ENCODE measurements around the gene COL2A1. TPM values are rescaled to one million over a fixed set of nuclear protein-coding genes. Genes with fewer than 3 reads are reported as not detected.

COL2A1 gene
- total RNA-seq, 4 donors from 2014 or later = 0.15 to 1.9 TPM; not detected in 2

DNA sequence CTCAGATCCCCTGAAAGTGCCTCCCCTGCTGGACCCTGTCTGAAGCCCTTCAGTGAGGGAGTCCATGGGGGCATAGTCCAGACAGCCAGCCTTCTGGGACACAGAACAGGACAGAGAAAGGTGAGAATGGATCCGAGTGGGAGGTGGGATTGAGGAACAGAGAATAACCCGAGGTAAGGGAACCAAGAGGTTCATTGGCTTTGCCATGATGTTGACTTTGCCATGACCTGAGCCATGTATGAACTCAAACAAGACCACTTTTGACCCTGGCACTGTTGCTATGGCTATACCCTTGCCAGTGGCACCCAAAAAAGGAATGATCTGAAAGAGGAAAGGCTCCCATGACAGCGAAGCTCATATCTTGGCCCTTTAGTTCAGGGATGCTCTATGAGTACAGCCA, 76.9 kb downstream of the COL2A1 start:
- intact Hi-C loops (cut with DNase I; ENCODE audit: low total_unique reads) = no loop called here
- Histone ChIP-seq H3K36me3 (no peaks in the 10 kb centered on the region), H3K4me3 (no peak overlapping the region), H3K9me3 (no peaks in the 10 kb centered on the region), H3K27me3 (no peaks in the 10 kb centered on the region), H3K4me1 (no peaks in the 10 kb centered on the region), H3K27ac (no peak overlapping the region)
- no peak for DNase-seq
- TF ChIP-seq POLR2A (IDR thresholded peaks at IDR 0.05) = no peak
- TF ChIP-seq, protein P1, sequence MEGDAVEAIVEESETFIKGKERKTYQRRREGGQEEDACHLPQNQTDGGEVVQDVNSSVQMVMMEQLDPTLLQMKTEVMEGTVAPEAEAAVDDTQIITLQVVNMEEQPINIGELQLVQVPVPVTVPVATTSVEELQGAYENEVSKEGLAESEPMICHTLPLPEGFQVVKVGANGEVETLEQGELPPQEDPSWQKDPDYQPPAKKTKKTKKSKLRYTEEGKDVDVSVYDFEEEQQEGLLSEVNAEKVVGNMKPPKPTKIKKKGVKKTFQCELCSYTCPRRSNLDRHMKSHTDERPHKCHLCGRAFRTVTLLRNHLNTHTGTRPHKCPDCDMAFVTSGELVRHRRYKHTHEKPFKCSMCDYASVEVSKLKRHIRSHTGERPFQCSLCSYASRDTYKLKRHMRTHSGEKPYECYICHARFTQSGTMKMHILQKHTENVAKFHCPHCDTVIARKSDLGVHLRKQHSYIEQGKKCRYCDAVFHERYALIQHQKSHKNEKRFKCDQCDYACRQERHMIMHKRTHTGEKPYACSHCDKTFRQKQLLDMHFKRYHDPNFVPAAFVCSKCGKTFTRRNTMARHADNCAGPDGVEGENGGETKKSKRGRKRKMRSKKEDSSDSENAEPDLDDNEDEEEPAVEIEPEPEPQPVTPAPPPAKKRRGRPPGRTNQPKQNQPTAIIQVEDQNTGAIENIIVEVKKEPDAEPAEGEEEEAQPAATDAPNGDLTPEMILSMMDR (IDR thresholded peaks at IDR 0.05) = no peak

Other genes with a start within 250 kb of the COL2A1 start
- gene RAPGEF3, start 245.6 kb downstream of the COL2A1 start, total RNA-seq = 100 to 1,000 TPM in 1 of 4 donors, 10 to 100 TPM in 3; 13.5 to 105 (median 48.7) TPM
- gene SLC48A1, start 231.2 kb downstream of the COL2A1 start, total RNA-seq = 10 to 100 TPM in 3 of 4 donors, 1 to 10 TPM in 1; 1.3 to 50.5 (median 15.4) TPM
- gene HDAC7, start 184.6 kb downstream of the COL2A1 start, total RNA-seq = 100 to 1,000 TPM in 1 of 4 donors, 10 to 100 TPM in 3; 33.0 to 191 (median 42.5) TPM
- 1 to 10 TPM in 1 of 4 donors, under 1 TPM in 3; 0.26 to 2.0 (median 0.49) TPM for gene VDR, start 99.5 kb downstream of the COL2A1 start, total RNA-seq
- 100 to 1,000 TPM in 1 of 4 donors, 10 to 100 TPM in 3; 54.9 to 157 (median 77.6) TPM for gene TMEM106C, start 40.9 kb downstream of the COL2A1 start, total RNA-seq
- gene SENP1, start 101.6 kb upstream of the COL2A1 start, total RNA-seq = 10 to 100 TPM; 24.1 to 43.9 (median 32.4) TPM
- gene PFKM, start 114.9 kb upstream of the COL2A1 start, total RNA-seq = 100 to 1,000 TPM in 1 of 4 donors, 10 to 100 TPM in 3; 30.9 to 150 (median 70.8) TPM
- gene ASB8, start 153.0 kb upstream of the COL2A1 start, total RNA-seq = 10 to 100 TPM; 22.3 to 50.9 (median 32.5) TPM
- 1 to 10 TPM in 3 of 4 donors, not detected in 1; 2.4 to 9.1 (median 2.7) TPM for gene CCDC184, start 179.2 kb upstream of the COL2A1 start, total RNA-seq
- gene OR10AD1, start 198.8 kb upstream of the COL2A1 start, total RNA-seq = not detected

Data from uterus (tissue), 4 donors.